Choroid plexus epithelial cell (primary cell): ENCODE results near the gene CA7.

Experiments used
- DNase-seq: peaks from one replicate; pipeline ENCODE4 v3.0.0-alpha.2; 2010; ENCODE audit warnings: low read depth
- H3K4me3 ChIP-seq: 2 replicates; pipeline ENCODE4 v1.5.1; 2011; ENCODE audit warnings: low read depth, mild to moderate bottlenecking, control low read depth, low read length, moderate library complexity
- TF ChIP-seq, protein P1 (sequence below): conservative IDR thresholded peaks from 2 replicates; pipeline ENCODE4 v1.5.1; 2011; ENCODE audit warnings: low read depth, mild to moderate bottlenecking, control low read depth, inconsistent platforms, low read length, moderate library complexity

Gene CA7

DNA sequence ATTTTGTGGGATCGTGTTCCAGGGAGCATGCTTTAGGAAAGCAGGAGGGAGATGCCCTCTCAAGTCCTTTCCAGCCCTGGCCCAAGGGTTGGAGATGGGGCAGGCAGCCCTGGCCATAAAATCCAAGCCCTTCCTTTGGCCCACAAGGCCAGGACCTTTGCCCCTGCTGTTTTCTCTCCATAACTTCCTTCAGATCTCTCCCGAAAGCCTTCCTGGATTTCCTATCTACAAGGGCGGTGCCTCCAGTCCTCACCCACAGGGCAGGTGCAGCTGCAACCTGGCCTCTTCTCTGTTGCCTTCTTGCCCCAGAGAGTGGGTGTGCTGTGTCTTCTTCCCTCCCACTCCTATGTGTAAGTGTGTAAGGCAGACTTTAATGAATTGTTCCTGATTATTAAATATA lies 27.6 kb downstream of the CA7 start:
- TF ChIP-seq, protein P1, sequence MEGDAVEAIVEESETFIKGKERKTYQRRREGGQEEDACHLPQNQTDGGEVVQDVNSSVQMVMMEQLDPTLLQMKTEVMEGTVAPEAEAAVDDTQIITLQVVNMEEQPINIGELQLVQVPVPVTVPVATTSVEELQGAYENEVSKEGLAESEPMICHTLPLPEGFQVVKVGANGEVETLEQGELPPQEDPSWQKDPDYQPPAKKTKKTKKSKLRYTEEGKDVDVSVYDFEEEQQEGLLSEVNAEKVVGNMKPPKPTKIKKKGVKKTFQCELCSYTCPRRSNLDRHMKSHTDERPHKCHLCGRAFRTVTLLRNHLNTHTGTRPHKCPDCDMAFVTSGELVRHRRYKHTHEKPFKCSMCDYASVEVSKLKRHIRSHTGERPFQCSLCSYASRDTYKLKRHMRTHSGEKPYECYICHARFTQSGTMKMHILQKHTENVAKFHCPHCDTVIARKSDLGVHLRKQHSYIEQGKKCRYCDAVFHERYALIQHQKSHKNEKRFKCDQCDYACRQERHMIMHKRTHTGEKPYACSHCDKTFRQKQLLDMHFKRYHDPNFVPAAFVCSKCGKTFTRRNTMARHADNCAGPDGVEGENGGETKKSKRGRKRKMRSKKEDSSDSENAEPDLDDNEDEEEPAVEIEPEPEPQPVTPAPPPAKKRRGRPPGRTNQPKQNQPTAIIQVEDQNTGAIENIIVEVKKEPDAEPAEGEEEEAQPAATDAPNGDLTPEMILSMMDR: no peak
- no peak overlapping the region for H3K4me3 ChIP-seq
- DNase-seq: no peak

DNA sequence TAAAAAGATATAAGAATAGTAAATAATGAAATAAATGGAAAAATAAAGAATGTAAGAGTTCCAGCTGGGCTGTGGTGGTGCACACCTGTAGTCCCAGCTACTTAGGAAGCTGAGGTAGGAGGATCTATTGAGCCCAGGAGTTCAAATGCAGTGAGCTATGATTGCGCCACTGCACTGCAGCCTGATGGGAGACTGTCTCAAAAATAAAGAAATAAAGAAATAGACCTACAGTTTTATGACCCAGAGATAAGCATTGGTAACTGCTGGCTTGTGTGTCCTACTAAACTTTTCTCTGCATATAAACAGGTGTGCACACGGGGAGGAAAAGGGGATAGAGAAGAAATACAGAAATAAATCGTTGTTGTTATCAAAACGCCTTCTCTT lies 28.3 kb downstream of the CA7 start:
- TF ChIP-seq, protein P1: no peak
- peak overlapping the region; percentile 54 for H3K4me3 ChIP-seq
- DNase-seq: peak; percentile 20

DNA sequence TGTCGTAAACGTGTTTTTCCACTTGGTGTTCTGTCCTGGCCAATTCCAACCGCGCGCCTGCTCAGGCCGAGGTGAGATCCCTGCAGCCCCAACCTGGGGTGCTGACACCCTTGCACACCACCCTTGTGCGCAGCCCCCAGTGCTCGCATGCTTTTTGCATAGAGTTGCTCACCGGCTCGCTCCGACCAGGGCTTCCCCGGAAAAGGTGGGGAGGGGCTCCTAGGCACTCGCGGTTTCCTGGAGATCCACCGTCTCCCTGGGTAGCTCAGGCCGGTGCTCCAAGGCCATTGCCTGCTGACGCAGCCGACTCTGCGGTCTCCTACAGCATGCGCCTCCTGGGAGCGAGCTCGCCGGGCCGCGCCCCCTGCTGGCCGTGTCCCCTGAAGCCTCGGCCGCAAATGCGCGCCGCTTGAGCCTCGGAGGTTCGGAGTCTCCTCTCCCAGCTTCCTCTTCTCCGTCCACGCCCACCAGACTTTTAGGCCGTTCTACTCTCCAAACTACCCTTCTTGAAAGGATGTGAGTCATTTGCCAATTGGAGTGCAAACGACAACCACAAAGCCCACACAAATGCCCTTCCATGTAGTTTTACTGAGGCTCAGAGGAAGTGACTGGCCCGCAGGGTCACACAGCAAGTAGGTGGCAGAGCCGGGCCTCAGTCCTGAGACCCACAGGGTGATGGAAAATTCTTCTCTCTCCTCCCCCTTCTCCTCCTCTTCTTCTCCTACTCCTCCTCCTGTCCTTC lies 28.9 kb downstream of the CA7 start:
- TF ChIP-seq, protein P1: peak; percentile 84
- DNase-seq: peak; percentile 99
- H3K4me3 ChIP-seq: peak overlapping the region; percentile 54

DNA sequence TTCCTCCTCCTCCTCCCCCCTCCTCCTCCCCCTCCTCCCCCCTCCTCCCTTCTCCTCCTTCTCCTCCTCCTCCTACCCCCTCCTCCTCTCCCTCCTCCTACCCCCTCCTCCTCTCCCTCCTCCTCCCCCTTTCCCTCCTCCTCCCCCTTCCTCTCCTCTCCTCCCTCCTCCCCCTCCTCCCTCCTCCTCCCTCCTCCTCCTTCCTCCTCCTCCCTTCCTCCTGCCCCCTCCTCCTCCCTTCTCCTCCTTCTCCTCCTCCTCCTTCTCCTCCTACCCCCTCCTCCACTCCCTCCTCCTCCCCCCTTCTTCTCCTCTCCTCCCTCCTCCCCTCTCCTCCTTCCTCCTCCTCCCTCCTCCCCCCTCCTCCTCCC lies 29.5 kb downstream of the CA7 start:
- no peak for DNase-seq
- TF ChIP-seq, protein P1: no peak

DNA sequence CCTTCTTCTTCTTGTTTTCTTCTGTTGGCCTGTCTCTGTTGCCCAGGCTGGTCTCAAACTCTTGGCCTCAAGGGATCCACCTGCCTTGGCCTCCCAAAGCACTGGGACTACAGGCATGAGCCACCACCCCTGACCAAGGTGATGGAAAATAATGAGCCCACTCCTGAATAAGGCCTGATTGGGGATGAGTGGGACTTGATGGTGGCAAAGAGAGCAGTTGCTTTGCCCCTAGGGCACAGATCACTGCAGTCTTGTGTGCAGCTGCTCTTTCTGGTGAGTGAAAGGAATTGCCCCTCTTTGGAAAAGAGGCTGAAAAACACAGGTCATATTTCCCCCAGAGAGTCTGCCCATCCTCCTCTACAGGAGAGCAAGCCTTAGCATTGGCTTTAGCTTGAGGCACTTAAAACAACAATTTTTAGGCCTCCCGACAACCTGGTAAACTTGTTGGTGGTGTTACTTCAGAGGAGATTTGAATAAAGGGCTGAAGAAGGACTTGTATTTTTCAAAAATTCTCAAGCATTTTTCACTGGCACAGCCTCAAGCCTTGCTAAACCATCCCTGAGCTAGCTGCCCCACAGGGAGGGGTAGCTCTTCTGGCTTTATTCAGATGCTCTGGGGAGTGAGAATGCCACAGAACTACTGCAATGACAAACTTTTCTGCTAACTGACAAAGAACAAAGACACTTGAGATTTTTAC lies 30.0 kb downstream of the CA7 start:
- H3K4me3 ChIP-seq: no peak overlapping the region
- DNase-seq: peak; percentile 81

More for the DNA sequence above, 29.5 kb downstream of the CA7 start:
- no peak overlapping the region for H3K4me3 ChIP-seq

DNA sequence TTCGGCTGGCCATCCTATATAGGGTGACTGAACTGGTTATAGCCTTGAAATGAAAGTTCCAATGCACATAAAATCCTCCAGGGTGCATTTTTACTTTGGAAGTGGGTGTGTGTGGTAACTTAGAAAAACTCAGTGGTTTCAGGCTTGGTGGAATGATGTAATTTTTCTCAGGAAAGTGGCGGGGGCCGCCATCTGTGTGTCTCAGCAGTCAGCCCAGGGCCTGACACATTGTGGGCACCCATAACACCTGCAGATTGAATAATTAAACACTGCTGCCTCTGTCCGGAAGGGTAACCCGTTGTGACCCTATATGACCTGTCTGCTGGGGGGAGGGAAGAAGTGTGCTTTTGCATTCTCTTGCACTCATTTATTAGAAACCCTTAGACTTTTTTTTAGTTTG lies 33.9 kb downstream of the CA7 start:
- peak; percentile 28 for DNase-seq
- TF ChIP-seq, protein P1: no peak
- no peak overlapping the region for H3K4me3 ChIP-seq

More for the DNA sequence above, 30.0 kb downstream of the CA7 start:
- TF ChIP-seq, protein P1: no peak
